Left ventricle myocardium inferior (tissue), 1 donor: Measurements from ENCODE around the gene ADAM8. TPM values are rescaled to one million over a fixed set of nuclear protein-coding genes. Genes with fewer than 3 reads are reported as not detected.
A peak's percentile ranks its signal among the peaks of the same experiment; 100 is the strongest.

Experiments
- DNase-seq: peaks from one replicate; pipeline ENCODE4 v3.0.0-alpha.2; 2020
- H3K27ac ChIP-seq: fragments of 200-600 bp; replicated peaks from 2 replicates; pipeline ENCODE4 v1.8.0; 2021
- H3K27me3 ChIP-seq: fragments of 200-600 bp; 2 replicates; pipeline ENCODE4 v1.8.0; 2021; ENCODE audit warnings: low read depth
- H3K36me3 ChIP-seq: fragments of 200-600 bp; 2 replicates; pipeline ENCODE4 v1.8.0; 2021
- H3K4me1 ChIP-seq: fragments of 200-600 bp; 2 replicates; pipeline ENCODE4 v1.8.0; 2021
- H3K4me3 ChIP-seq: fragments of 200-600 bp; 2 replicates; pipeline ENCODE4 v1.8.0; 2021; ENCODE audit warnings: mild to moderate bottlenecking, moderate library complexity
- H3K9me3 ChIP-seq: fragments of 200-600 bp; replicated peaks from 2 replicates; pipeline ENCODE4 v1.8.0; 2021
- intact Hi-C: fragments of 100-400 bp; cut with micrococcal nuclease; formaldehyde crosslinking; loops from one replicate; pipeline ENCODE4 v1.11.0; 2022
- total RNA-seq: library from RNA; stranded (reverse); fragmentation: NEBNext Ultra II Directional; extraction: Animal tissue kit (Norgen Biotek cat#: 25700); gene quantifications from one replicate; pipeline ENCODE4 v1.2.1, GENCODE V29; 2021
- TF ChIP-seq, protein P1 (sequence below): fragments of 200-600 bp; IDR thresholded peaks from 2 replicates; pipeline ENCODE4 v1.8.0; 2021; ENCODE audit warnings: antibody characterized with exemption, mild to moderate bottlenecking, borderline replicate concordance
- donor health status: DM: no; HTN: yes; CAD: no; lungs with severe emphysema.

Gene ADAM8
- total RNA-seq, 1 donor from 2014 or later = 1.4 TPM

- H3K4me3 ChIP-seq = peak overlapping the region; percentile 34
- intact Hi-C loops = no loop called here
- DNase-seq = no peak
- H3K27me3 ChIP-seq = peaks cover 39% of the 10 kb centered on the region
- peaks cover 14% of the 10 kb centered on the region for H3K4me1 ChIP-seq
- TF ChIP-seq, protein P1, sequence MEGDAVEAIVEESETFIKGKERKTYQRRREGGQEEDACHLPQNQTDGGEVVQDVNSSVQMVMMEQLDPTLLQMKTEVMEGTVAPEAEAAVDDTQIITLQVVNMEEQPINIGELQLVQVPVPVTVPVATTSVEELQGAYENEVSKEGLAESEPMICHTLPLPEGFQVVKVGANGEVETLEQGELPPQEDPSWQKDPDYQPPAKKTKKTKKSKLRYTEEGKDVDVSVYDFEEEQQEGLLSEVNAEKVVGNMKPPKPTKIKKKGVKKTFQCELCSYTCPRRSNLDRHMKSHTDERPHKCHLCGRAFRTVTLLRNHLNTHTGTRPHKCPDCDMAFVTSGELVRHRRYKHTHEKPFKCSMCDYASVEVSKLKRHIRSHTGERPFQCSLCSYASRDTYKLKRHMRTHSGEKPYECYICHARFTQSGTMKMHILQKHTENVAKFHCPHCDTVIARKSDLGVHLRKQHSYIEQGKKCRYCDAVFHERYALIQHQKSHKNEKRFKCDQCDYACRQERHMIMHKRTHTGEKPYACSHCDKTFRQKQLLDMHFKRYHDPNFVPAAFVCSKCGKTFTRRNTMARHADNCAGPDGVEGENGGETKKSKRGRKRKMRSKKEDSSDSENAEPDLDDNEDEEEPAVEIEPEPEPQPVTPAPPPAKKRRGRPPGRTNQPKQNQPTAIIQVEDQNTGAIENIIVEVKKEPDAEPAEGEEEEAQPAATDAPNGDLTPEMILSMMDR = no peak
- no peak overlapping the region for H3K27ac ChIP-seq
- H3K36me3 ChIP-seq = peaks cover 21% of the 10 kb centered on the region
- H3K9me3 ChIP-seq = no peaks in the 10 kb centered on the region
Measured at GRCh38 chr10:133275684-133276092, 980 bp downstream of the ADAM8 start.

DNA sequence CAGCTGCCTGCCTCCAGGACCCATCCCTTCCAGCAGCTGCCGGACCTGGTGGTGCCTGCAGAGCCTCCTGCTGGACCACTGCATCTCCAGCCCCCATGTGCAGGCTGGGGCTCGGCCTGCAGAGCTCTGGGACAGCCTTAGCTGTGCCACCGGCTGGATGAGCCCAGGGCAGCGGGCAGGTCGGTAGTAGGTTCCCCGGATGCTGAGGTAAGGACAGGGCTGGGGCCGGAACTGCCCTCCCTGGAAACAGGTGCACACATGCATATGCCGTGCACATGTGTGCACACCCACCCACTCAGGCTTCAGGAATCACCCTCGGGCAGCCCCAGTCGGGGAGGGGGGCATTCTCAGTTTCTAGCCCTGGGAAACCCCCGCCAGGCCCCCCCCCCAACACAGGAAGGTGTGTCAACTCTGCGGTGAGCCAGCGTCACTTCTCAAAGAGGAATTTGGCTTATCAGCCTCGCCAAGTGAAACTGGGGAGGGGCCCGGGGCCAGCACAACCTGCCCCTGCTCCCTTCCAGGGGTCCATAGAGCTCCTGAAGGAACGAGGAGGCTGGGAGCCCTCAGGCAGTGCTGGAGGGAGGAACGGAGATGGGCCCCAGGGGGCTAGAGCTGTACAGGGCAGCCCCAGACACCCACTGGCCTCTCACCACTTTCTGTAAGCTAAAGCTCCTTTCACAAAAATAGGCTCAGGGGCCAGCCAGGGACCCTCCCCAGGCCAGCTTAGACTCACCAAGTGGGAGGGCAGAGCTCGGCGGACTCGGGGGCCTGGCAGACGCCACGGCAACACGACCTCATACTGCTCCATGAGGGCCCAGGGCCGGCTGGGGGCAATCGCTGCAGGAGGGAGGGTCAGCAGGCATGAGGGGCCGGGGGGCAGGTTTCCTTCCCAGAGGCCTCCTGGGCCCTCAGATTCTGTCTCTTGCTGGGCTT, 1.7 kb downstream of the ADAM8 start:
- Histone ChIP-seq H3K4me3 (peak overlapping the region; percentile 34), H3K27me3 (peaks cover 39% of the 10 kb centered on the region), H3K4me1 (peaks cover 14% of the 10 kb centered on the region), H3K36me3 (peaks cover 14% of the 10 kb centered on the region), H3K9me3 (no peaks in the 10 kb centered on the region), H3K27ac (no peak overlapping the region)
- DNase-seq = no peak
- TF ChIP-seq, protein P1 = no peak
- intact Hi-C loops = no loop called here

GRCh38 chr10:133273534-133274143, 3.0 kb downstream of the ADAM8 start:
- H3K4me3 ChIP-seq = no peak overlapping the region
- peaks cover under 1% of the 10 kb centered on the region for H3K36me3 ChIP-seq
- intact Hi-C loops = no loop called here
- TF ChIP-seq, protein P1 = no peak
- no peak for DNase-seq
- no peaks in the 10 kb centered on the region for H3K9me3 ChIP-seq
- H3K4me1 ChIP-seq = peaks cover 14% of the 10 kb centered on the region
- peaks cover 39% of the 10 kb centered on the region for H3K27me3 ChIP-seq
- no peak overlapping the region for H3K27ac ChIP-seq

DNA sequence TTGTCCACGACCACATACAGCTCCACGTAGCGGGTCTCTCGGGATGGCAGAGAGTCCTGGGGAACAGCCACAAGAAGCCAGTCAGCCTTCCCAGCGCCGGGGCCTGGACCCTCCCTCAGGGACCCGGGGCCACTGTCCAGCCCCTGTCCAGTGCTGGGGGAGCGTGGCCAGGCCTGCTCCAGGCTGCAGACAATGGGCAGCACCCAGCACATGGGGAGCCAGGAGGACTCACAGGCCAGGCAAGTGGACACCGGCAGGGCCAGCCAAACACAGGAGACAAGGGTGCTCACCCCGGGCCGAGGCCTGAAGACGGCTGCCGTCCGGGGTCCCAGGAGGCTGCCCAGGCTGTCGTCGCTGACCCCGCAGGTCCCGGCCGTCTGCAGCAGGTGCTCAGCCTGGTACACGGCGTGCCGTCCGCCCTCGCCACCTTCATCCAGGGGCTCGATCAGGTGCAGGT, 3.7 kb downstream of the ADAM8 start:
- H3K4me3 ChIP-seq = no peak overlapping the region
- H3K27me3 ChIP-seq = peaks cover 39% of the 10 kb centered on the region
- H3K27ac ChIP-seq = no peak overlapping the region
- H3K9me3 ChIP-seq = no peaks in the 10 kb centered on the region
- TF ChIP-seq, protein P1 = no peak
- intact Hi-C loops = no loop called here
- H3K4me1 ChIP-seq = peaks cover 14% of the 10 kb centered on the region
- DNase-seq = no peak
- H3K36me3 ChIP-seq = no peaks in the 10 kb centered on the region

- Histone ChIP-seq H3K4me3 (no peak overlapping the region), H3K27ac (no peak overlapping the region), H3K9me3 (no peaks in the 10 kb centered on the region), H3K27me3 (peaks cover 43% of the 10 kb centered on the region), H3K36me3 (no peaks in the 10 kb centered on the region), H3K4me1 (peaks cover 14% of the 10 kb centered on the region)
- TF ChIP-seq, protein P1 = no peak
- intact Hi-C loops = no loop called here
- DNase-seq = no peak
Measured at GRCh38 chr10:133272301-133272963, 4.2 kb downstream of the ADAM8 start.
